ENCODE data around the gene SLC25A10.

DNA sequence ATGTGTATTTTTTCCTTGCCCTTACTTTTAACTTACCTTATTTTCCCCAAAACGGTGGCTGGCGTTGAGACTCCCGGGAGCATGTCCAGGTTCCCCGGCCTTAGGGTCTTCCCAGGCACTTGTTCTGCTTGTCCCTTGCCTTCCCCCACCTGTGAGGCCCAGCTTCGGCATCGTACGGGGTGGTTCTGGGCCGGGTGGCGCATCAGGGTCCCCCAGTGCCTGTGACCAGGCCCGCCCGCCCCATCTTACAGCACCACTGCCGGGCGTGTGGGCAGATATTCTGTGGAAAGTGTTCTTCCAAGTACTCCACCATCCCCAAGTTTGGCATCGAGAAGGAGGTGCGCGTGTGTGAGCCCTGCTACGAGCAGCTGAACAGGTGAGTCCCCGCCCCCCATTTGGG is 20.9 kb upstream of the SLC25A10 start:
- TF ChIP-seq, protein P1, sequence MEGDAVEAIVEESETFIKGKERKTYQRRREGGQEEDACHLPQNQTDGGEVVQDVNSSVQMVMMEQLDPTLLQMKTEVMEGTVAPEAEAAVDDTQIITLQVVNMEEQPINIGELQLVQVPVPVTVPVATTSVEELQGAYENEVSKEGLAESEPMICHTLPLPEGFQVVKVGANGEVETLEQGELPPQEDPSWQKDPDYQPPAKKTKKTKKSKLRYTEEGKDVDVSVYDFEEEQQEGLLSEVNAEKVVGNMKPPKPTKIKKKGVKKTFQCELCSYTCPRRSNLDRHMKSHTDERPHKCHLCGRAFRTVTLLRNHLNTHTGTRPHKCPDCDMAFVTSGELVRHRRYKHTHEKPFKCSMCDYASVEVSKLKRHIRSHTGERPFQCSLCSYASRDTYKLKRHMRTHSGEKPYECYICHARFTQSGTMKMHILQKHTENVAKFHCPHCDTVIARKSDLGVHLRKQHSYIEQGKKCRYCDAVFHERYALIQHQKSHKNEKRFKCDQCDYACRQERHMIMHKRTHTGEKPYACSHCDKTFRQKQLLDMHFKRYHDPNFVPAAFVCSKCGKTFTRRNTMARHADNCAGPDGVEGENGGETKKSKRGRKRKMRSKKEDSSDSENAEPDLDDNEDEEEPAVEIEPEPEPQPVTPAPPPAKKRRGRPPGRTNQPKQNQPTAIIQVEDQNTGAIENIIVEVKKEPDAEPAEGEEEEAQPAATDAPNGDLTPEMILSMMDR (IDR thresholded peaks at IDR 0.05; ENCODE audit: poor library complexity, severe bottlenecking) = no peak
- TF ChIP-seq EZH2 (IDR thresholded peaks at IDR 0.05; ENCODE audit: borderline replicate concordance, insufficient read depth, low read length, poor library complexity, severe bottlenecking) (no peak), EP300 (conservative IDR thresholded peaks at IDR 0.05; ENCODE audit: poor library complexity, severe bottlenecking) (no peak), POLR2AphosphoS5 (IDR thresholded peaks at IDR 0.05) (no peak)

All from neural cell (in vitro differentiated cells).